GM12873 (cell line): ENCODE data around the gene CDR2.

Source experiments
- TF ChIP-seq, protein P1 (sequence below): IDR thresholded peaks from 2 replicates; pipeline ENCODE4 v1.5.1; 2012; ENCODE audit warnings: low read depth, mild to moderate bottlenecking, moderate library complexity, low read length, control low read depth; ENCODE audit not compliant: insufficient read depth; ENCODE audit errors: missing control alignments

Gene CDR2

GRCh38 chr16:22326771-22327445 lies 47.5 kb downstream of the CDR2 start:
- TF ChIP-seq, protein P1, sequence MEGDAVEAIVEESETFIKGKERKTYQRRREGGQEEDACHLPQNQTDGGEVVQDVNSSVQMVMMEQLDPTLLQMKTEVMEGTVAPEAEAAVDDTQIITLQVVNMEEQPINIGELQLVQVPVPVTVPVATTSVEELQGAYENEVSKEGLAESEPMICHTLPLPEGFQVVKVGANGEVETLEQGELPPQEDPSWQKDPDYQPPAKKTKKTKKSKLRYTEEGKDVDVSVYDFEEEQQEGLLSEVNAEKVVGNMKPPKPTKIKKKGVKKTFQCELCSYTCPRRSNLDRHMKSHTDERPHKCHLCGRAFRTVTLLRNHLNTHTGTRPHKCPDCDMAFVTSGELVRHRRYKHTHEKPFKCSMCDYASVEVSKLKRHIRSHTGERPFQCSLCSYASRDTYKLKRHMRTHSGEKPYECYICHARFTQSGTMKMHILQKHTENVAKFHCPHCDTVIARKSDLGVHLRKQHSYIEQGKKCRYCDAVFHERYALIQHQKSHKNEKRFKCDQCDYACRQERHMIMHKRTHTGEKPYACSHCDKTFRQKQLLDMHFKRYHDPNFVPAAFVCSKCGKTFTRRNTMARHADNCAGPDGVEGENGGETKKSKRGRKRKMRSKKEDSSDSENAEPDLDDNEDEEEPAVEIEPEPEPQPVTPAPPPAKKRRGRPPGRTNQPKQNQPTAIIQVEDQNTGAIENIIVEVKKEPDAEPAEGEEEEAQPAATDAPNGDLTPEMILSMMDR = no peak

DNA sequence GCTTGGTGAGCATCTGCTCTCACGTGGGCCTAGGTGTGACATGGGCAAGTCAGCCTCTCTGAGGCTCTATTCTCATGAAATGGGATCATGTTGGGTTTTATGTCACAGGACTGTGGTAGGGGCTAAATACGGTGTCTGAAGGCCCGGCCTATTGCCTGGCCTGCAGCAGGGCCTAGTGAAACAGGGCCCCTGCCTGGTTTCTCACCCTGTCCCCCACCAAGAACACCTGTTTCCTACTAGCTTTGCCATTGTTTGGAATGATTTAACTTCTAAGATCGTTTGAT lies 48.1 kb downstream of the CDR2 start:
- TF ChIP-seq, protein P1 = no peak

DNA sequence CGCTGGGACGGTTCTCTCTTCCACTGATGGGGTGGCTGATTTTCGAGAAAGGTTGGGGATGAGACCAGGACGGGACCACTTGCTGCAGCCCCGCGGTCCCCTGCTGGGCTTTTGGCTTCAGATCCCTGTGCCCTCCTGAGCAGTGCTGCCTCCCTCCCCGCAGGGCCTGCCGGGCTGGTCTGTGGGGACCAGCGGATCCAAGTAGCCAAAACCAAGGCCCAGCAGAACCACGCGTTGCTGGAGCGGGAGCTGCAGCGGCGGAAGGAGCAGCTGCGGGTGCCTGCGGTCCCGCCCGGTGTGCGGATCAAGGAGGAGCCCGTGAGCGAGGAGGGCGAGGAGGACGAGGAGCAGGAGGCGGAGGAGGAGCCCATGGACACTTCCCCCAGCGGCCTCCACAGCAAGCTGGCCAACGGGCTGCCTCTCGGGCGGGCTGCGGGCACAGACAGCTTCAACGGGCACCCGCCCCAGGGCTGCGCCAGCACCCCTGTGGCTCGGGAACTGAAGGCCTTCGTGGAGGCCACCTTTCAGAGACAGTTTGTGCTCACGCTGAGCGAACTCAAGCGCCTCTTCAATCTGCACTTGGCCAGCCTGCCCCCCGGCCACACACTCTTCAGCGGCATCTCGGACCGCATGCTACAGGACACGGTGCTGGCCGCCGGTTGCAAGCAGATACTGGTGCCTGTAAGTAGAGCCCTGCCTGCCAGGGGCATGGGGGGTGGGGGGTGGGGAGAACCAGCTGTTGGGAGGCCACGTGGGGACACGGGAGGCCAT lies 48.6 kb downstream of the CDR2 start:
- TF ChIP-seq, protein P1 = no peak

- TF ChIP-seq, protein P1 = no peak
Observed at GRCh38 chr16:22324787-22325597, 49.4 kb downstream of the CDR2 start.

DNA sequence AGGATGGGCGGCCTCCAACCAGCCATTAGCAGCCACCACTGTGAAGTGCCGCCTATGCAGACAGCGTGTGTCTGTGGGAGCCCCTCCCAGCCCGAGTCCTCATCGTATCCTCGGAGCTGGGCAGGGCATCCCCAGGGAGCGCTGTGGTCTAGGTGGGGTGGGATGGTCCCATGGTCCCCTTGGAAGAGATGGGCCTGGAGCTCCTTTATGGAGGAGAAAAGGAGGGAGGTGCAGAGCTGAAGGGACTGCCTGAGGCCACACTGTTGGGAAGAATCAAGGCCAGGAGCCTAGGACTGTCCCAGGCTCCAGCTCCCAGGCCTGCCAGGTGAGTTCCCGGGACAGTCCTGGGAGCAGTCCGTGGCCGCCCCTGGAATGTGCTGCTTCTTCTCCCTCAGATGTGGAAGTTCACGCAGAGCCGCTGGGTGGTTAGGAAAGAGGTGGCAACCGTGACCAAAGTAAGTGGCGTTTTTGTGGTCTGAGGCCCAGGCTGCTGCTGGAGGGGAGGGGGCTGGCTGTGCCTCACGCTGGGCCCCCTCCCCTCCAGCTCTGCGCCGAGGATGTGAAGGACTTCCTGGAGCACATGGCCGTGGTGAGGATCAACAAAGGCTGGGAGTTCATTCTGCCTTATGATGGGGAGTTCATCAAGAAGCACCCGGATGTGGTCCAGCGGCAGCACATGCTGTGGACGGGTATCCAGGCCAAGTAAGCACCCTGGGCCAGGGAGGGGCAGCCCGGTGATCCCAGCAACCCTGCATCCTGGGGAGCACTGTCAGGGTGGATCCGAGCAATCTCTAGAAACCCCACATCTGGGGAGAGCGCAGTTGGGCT lies 50.2 kb downstream of the CDR2 start:
- TF ChIP-seq, protein P1 = no peak

- TF ChIP-seq, protein P1 = no peak
Observed at GRCh38 chr16:22323173-22323958, 51.1 kb downstream of the CDR2 start.
